Measurements from ENCODE around the gene CDH22. TPM values are rescaled to one million over a fixed set of nuclear protein-coding genes. Genes with fewer than 3 reads are reported as not detected.
A peak's percentile ranks its signal among the peaks of the same experiment; 100 is the strongest.

CDH22 gene
- total and polyA plus RNA-seq, 5 donors from 2014 or later: not detected

DNA sequence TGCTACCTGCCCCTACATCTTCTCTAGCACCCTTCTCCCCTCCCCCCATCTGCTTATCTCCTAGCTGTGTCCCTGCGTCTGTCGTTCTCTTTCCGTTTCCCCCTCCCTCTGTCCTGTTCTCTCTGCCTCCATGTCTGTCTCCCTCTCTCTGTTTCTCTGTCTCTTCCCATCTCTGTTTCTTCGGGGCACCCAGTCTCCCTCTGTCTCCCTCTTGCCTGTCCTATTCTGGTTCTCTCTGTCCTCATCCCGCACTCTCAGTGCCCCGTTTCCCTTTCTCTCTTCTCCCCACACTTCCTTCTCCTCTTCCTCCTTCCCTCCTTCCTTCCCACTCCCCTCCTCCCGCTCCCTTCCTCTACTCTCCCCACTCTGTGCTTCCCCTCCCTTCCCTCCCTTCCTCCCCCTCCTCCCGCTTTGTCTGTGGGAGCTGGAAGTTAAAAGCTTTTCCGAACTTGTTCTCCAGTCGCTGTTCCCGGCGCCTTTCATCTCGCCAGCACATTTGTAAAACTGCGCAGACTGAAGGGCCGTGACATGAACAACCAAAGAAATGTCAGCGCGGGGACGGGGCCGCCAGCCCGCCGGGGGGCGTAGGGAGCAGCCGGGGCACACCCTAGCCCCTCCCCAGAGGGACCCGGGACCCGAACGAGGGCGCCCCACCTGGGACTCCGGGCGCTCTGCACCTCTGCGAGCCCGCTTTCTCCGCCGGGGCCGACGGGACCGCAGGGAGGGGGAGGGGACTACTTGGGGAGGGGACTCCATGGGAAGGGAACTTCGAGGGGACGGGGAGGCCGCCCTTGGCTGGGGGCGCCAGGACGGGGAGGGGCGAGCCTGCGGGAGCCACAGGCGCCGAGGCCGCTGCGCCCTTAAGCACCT lies 4.0 kb upstream of the CDH22 start:
- ATAC-seq (ENCODE audit: low read depth in 2 of 2): no peak
- Mint-ChIP-seq H3K27me3 (peaks cover 84% of the 10 kb centered on the region), H3K27ac (no peak overlapping the region), H3K36me3 (no peaks in the 10 kb centered on the region), H3K9me3 (peaks cover 0 to 2% (median 0%) of the 10 kb centered on the region in 7 donors), H3K4me3 (peak overlapping the region in 2 of 4 donors; percentile 4 to 32), H3K4me1 (peaks cover 0 to 22% (median 10%) of the 10 kb centered on the region in 4 donors)
- Histone ChIP-seq H3K4me1 (ENCODE audit: control insufficient read depth, insufficient read depth, low read length, poor library complexity, severe bottlenecking) (peaks cover 19% of the 10 kb centered on the region), H3K27ac (ENCODE audit: insufficient read depth, low read length, poor library complexity, severe bottlenecking) (no peak overlapping the region), H3K4me3 (ENCODE audit: low read depth, low read length) (no peak overlapping the region), H3K36me3 (ENCODE audit: control insufficient read depth, insufficient read depth, low read length) (no peaks in the 10 kb centered on the region), H3K9me3 (ENCODE audit: control insufficient read depth in 2 of 2, low read length in 2 of 2) (no peaks in the 10 kb centered on the region), H3K27me3 (ENCODE audit: control insufficient read depth, insufficient read depth, low read length) (peaks cover 46% of the 10 kb centered on the region)
- no peak for DNase-seq

DNA sequence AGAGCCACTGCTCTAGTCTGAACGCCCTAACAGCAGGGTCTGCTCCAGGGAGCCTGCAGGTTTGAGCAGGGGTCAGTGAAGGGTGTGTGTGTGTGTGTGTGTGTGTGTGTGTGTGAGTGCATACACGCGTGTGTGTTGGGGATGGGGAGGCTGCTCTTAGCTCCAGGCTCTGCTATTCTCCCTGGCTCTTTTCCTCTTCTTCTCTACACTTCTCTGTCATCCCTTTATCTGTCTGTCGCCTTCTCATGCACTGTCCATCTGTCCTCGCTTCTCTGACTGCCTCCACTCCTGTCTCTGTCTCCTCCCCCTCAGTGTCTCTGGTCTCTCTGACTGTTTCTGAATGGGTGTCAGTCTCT lies 3.4 kb upstream of the CDH22 start:
- Histone ChIP-seq H3K4me1 (ENCODE audit: control insufficient read depth, insufficient read depth, low read length, poor library complexity, severe bottlenecking) (peaks cover 25% of the 10 kb centered on the region), H3K27ac (ENCODE audit: insufficient read depth, low read length, poor library complexity, severe bottlenecking) (no peak overlapping the region), H3K4me3 (ENCODE audit: low read depth, low read length) (no peak overlapping the region), H3K27me3 (ENCODE audit: control insufficient read depth, insufficient read depth, low read length) (peaks cover 48% of the 10 kb centered on the region), H3K9me3 (ENCODE audit: control insufficient read depth in 2 of 2, low read length in 2 of 2) (no peaks in the 10 kb centered on the region), H3K36me3 (ENCODE audit: control insufficient read depth, insufficient read depth, low read length) (no peaks in the 10 kb centered on the region)
- peaks cover 0 to 22% (median 13%) of the 10 kb centered on the region in 4 donors for H3K4me1 Mint-ChIP-seq
- H3K27me3 Mint-ChIP-seq: peaks cover 83% of the 10 kb centered on the region
- DNase-seq (no peak), ATAC-seq (ENCODE audit: low read depth in 2 of 2) (no peak)
- peak overlapping the region in 2 of 4 donors; percentile 4 to 32 for H3K4me3 Mint-ChIP-seq
- no peaks in the 10 kb centered on the region for H3K36me3 Mint-ChIP-seq
- no peak overlapping the region for H3K27ac Mint-ChIP-seq
- H3K9me3 Mint-ChIP-seq: peaks cover 0 to 2% (median 0%) of the 10 kb centered on the region in 7 donors

DNA sequence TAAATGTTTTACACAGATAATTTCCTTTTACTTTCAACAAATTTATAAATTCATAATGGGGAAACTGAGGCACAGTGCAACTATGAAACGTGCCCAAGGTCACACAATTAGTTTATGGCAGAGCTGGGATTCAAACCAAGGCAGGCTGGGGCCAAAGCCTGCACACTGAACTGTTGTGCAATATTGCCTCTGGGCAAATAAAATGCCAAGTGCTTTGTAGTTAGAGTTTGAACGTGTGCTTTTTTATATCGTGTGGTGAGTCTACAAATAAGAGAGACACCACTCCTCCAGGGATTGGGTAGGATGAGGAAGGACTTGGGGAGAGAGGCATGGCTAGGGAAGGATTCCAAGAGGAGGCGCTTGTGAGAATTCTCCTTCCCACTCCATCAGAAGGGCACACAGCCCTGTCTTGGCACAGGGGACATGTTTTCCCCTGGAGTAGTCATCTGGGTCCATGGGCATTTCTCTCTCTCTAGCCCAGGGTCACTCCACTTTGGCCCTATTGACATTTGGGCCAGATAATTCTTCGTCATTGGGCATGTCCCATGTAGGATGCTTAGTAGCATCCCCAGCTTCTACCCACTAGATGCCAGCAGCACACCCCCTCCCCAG lies 2.8 kb upstream of the CDH22 start:
- no peak overlapping the region for H3K27ac ChIP-seq (ENCODE audit: insufficient read depth, low read length, poor library complexity, severe bottlenecking)
- Mint-ChIP-seq H3K4me1 (peaks cover 0 to 25% (median 14%) of the 10 kb centered on the region in 4 donors), H3K4me3 (no peak overlapping the region), H3K27me3 (peaks cover 84% of the 10 kb centered on the region), H3K9me3 (peaks cover 0 to 2% (median 0%) of the 10 kb centered on the region in 7 donors), H3K36me3 (no peaks in the 10 kb centered on the region), H3K27ac (no peak overlapping the region)
- no peaks in the 10 kb centered on the region for H3K9me3 ChIP-seq (ENCODE audit: control insufficient read depth in 2 of 2, low read length in 2 of 2)
- ATAC-seq (ENCODE audit: low read depth in 2 of 2) (no peak), DNase-seq (no peak)
- no peaks in the 10 kb centered on the region for H3K36me3 ChIP-seq (ENCODE audit: control insufficient read depth, insufficient read depth, low read length)
- peaks cover 25% of the 10 kb centered on the region for H3K4me1 ChIP-seq (ENCODE audit: control insufficient read depth, insufficient read depth, low read length, poor library complexity, severe bottlenecking)
- peaks cover 49% of the 10 kb centered on the region for H3K27me3 ChIP-seq (ENCODE audit: control insufficient read depth, insufficient read depth, low read length)
- no peak overlapping the region for H3K4me3 ChIP-seq (ENCODE audit: low read depth, low read length)

DNA sequence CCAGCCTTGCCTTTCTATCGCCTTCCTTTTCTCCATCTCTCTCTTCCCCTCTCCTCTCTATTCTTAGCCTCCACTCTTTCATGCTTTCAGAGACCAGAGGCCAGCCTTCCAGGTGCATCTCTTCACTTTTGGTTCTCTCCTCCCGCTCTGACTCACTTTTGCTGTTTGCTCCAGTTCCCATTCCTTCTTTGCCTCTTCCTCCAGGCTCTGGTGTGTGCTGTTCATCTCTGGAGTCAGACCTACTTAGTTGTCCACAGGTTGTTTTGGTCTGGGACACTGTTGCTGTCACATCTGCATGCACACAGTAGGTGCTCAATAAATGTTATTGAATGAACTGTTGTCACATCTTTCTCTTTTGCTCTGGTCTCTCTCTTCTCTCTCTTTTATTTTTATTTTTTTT lies 1.6 kb upstream of the CDH22 start:
- Histone ChIP-seq H3K36me3 (ENCODE audit: control insufficient read depth, insufficient read depth, low read length) (no peaks in the 10 kb centered on the region), H3K4me3 (ENCODE audit: low read depth, low read length) (no peak overlapping the region), H3K9me3 (ENCODE audit: control insufficient read depth in 2 of 2, low read length in 2 of 2) (no peaks in the 10 kb centered on the region), H3K27ac (ENCODE audit: insufficient read depth, low read length, poor library complexity, severe bottlenecking) (no peak overlapping the region), H3K4me1 (ENCODE audit: control insufficient read depth, insufficient read depth, low read length, poor library complexity, severe bottlenecking) (peaks cover 25% of the 10 kb centered on the region), H3K27me3 (ENCODE audit: control insufficient read depth, insufficient read depth, low read length) (peaks cover 52% of the 10 kb centered on the region)
- Mint-ChIP-seq H3K36me3 (no peaks in the 10 kb centered on the region), H3K4me1 (peaks cover 0 to 25% (median 14%) of the 10 kb centered on the region in 4 donors), H3K27me3 (peaks cover 72% of the 10 kb centered on the region), H3K27ac (no peak overlapping the region), H3K4me3 (peak overlapping the region; percentile 39 to 71 (median 58)), H3K9me3 (peaks cover 0 to 2% (median 0%) of the 10 kb centered on the region in 7 donors)
- DNase-seq: no peak
- no peak for ATAC-seq (ENCODE audit: low read depth in 2 of 2)

DNA sequence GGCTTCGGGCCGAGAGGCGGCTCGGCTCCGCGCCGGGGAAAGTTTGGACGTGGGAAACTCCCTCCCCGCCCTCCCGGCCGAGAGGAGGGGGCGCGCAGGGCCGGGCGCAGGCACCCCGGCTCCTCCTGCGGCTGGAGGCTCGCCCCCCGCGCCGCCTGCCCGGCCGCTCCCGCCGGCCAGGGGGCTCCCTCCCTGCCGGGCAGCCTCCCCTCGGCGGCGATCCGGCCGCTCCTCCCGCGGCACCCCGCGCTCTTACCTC lies 370 bp downstream of the CDH22 start:
- Mint-ChIP-seq H3K27me3 (peaks cover 64% of the 10 kb centered on the region), H3K9me3 (peaks cover 0 to 2% (median 0%) of the 10 kb centered on the region in 7 donors), H3K36me3 (no peaks in the 10 kb centered on the region), H3K4me3 (peak overlapping the region in 1 of 4 donors; percentile 69), H3K4me1 (peaks cover 0 to 25% (median 14%) of the 10 kb centered on the region in 4 donors), H3K27ac (no peak overlapping the region)
- Histone ChIP-seq H3K4me1 (ENCODE audit: control insufficient read depth, insufficient read depth, low read length, poor library complexity, severe bottlenecking) (peaks cover 25% of the 10 kb centered on the region), H3K9me3 (ENCODE audit: control insufficient read depth in 2 of 2, low read length in 2 of 2) (no peaks in the 10 kb centered on the region), H3K27me3 (ENCODE audit: control insufficient read depth, insufficient read depth, low read length) (peaks cover 40% of the 10 kb centered on the region), H3K36me3 (ENCODE audit: control insufficient read depth, insufficient read depth, low read length) (no peaks in the 10 kb centered on the region), H3K4me3 (ENCODE audit: low read depth, low read length) (no peak overlapping the region), H3K27ac (ENCODE audit: insufficient read depth, low read length, poor library complexity, severe bottlenecking) (no peak overlapping the region)
- ATAC-seq (ENCODE audit: low read depth in 2 of 2): no peak
- DNase-seq: no peak

DNA sequence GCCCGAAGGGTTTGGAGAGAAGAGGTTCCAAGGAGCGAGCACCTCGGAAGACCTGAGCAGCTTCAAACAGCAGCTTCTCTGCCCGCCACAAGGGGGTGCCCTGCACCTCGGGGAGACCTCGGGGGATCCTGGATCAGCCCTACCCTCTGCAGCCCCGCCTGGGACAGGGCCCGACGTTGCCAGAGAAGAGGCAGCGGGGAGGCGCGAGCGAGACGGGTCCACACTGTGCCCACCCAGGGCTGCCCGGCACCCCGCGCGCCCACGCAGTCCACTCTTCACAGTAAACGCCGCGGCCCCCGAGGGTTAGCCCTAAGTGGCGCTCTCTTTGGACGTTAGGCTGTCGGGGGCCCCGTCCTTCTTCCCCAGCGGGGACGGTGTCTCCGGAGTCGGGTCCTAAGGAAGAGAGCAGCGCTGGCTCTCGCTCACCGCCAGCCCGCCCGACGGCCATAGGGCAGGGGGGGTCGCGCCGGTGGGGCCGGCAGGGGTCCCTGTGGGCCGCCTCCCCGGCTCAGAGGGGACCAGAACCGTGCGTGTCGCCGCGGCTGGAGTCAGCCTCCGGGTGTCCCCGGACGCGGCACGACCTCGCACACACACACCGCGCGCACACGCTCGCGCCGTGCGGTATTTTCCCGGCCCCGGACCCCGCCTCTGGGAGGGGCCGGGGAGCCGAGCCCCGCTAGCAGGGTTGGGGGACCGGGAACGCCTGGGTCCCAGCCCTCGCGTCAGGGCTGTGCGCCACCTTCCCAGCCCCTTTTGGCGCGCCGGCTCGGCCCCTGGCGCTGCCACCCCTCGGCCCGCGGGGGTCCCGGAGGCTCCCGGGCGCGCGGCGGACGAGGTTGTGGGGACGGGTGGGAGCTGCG lies 929 bp downstream of the CDH22 start:
- no peak overlapping the region for H3K4me3 ChIP-seq (ENCODE audit: low read depth, low read length)
- H3K4me3 Mint-ChIP-seq: peak overlapping the region; percentile 49 to 75 (median 52)
- no peaks in the 10 kb centered on the region for H3K36me3 ChIP-seq (ENCODE audit: control insufficient read depth, insufficient read depth, low read length)
- peaks cover 62% of the 10 kb centered on the region for H3K27me3 Mint-ChIP-seq
- H3K27ac Mint-ChIP-seq: no peak overlapping the region
- ATAC-seq (ENCODE audit: low read depth in 2 of 2): peak; percentile 71 to 74
- H3K27ac ChIP-seq (ENCODE audit: insufficient read depth, low read length, poor library complexity, severe bottlenecking): no peak overlapping the region
- H3K9me3 Mint-ChIP-seq: peaks cover 0 to 2% (median 0%) of the 10 kb centered on the region in 7 donors
- peaks cover 21% of the 10 kb centered on the region for H3K4me1 ChIP-seq (ENCODE audit: control insufficient read depth, insufficient read depth, low read length, poor library complexity, severe bottlenecking)
- no peaks in the 10 kb centered on the region for H3K9me3 ChIP-seq (ENCODE audit: control insufficient read depth in 2 of 2, low read length in 2 of 2)
- H3K36me3 Mint-ChIP-seq: no peaks in the 10 kb centered on the region
- peaks cover 38% of the 10 kb centered on the region for H3K27me3 ChIP-seq (ENCODE audit: control insufficient read depth, insufficient read depth, low read length)
- DNase-seq: peak; percentile 51 to 71 (median 69)
- H3K4me1 Mint-ChIP-seq: peaks cover 0 to 25% (median 14%) of the 10 kb centered on the region in 4 donors

DNA sequence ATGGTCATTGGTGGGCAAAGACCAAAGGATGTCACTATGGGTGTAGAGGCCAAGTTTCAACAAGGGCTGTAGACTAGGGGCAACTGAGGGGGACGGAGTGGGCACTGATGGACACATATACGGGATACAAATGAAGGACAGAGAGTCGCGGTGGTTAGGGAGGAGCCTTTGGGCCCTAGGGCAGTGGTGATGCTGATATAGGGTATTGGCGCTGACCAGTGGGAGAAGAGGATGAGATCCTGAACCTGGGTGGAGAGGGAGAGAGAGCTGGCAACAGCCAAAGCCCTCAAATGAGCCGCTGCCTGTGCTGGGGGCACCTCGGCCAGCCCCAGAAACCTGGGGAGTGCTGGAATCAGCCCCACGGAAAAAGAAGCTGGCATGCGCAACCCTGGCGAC lies 1.6 kb downstream of the CDH22 start:
- peaks cover 0 to 19% (median 10%) of the 10 kb centered on the region in 4 donors for H3K4me1 Mint-ChIP-seq
- H3K27me3 Mint-ChIP-seq: peaks cover 55% of the 10 kb centered on the region
- H3K4me3 Mint-ChIP-seq: peak overlapping the region; percentile 49 to 75 (median 52)
- peaks cover 0 to 2% (median 0%) of the 10 kb centered on the region in 7 donors for H3K9me3 Mint-ChIP-seq
- Histone ChIP-seq H3K36me3 (ENCODE audit: control insufficient read depth, insufficient read depth, low read length) (no peaks in the 10 kb centered on the region), H3K4me1 (ENCODE audit: control insufficient read depth, insufficient read depth, low read length, poor library complexity, severe bottlenecking) (peaks cover 20% of the 10 kb centered on the region), H3K27ac (ENCODE audit: insufficient read depth, low read length, poor library complexity, severe bottlenecking) (no peak overlapping the region), H3K4me3 (ENCODE audit: low read depth, low read length) (no peak overlapping the region), H3K27me3 (ENCODE audit: control insufficient read depth, insufficient read depth, low read length) (peaks cover 36% of the 10 kb centered on the region), H3K9me3 (ENCODE audit: control insufficient read depth in 2 of 2, low read length in 2 of 2) (no peaks in the 10 kb centered on the region)
- no peak for DNase-seq
- no peak for ATAC-seq (ENCODE audit: low read depth in 2 of 2)
- H3K27ac Mint-ChIP-seq: no peak overlapping the region
- H3K36me3 Mint-ChIP-seq: no peaks in the 10 kb centered on the region
